A549 treated with CpdA at 1 μM for 4 hours (cell line): Measurements from ENCODE around the gene ATP5F1D. TPM values are rescaled to one million over a fixed set of nuclear protein-coding genes. Genes with fewer than 3 reads are reported as not detected.

ENCODE experiments used
- total RNA-seq: library from RNA; stranded (reverse); fragments of 200-300 nt; extraction: Qiagen RNA extraction; gene quantifications from 5 replicates; pipeline ENCODE4 v1.2.3, GENCODE V29; 2022; ENCODE audit warnings: low read depth

The ATP5F1D gene
- 82.0 to 171 TPM (median 161 TPM) in 5 replicates for total RNA-seq

DNA sequence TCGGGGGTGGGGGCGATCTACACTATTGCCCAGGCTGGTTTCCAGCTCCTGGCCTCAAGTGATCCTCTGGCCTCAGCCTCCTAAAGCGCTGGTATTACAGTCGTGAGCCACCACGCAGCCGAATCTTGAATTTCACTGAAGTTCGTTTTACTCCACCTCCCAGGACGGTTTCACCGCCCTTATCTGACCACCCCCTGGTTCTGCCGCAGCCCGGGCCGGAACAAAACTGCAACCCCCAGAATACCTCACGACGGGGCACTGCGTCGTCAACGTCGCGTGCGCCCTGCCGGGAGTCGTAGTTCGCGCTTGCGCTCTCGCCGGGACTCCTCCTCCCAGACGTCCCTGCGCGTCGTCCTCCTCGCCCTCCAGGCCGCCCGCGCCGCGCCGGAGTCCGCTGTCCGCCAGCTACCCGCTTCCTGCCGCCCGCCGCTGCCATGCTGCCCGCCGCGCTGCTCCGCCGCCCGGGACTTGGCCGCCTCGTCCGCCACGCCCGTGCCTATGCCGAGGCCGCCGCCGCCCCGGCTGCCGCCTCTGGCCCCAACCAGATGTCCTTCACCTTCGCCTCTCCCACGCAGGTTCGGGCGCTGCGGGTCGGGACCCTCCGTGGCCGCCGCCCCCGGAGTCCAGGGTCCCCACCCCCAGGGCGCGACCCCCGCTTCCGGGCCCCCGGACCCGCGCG lies at the start of gene ATP5F1D:
Gene ATP5F1D (plus strand): TSS at position 335 of the 679 bp plus-strand sequence. CDS start 100 bp downstream, at position 435.

DNA sequence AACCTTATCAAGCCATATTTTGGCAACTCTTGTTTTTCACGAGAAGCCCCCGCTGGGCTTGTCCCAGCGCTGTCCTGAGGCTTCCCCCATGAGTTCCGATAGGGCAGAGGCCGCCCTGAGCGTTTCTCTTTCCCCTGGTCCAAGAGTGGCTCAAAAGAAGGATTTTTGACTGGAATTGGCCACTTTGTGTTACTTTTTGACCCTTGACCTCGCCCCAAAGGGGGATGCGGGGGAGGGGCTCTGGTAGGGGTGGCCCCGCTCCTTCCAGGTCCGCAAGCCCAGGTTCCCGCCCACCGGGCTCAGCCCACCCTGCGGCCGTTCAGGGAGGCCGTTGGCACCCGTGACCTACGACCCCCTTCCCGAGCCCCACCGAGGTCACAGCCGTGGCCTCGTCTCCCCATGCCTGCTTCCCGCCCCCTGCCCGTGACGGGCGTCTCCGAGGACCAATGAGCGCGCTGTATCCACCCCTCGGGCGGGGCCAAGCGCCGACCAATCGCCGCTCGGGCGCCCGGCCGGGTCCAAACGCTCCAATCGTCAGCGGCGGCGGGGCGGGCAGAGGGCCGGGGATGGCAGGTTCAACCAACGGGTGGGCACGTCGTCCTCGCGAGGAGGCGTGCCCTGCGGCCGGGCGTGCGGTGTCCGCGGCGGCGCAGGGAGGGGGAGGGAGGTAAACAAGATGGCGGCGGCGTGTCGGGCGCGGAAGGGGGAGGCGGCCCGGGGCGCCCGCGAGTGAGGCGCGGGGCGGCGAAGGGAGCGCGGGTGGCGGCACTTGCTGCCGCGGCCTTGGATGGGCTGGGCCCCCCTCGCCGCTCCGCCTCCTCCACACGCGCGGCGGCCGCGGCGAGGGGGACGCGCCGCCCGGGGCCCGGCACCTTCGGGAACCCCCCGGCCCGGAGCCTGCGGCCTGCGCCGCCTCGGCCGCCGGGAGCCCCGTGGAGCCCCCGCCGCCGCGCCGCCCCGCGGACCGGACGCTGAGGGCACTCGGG lies 36.1 kb upstream of the ATP5F1D start, which contains the start of gene STK11:
Gene STK11 (plus strand): TSS at position 665 of the 986 bp plus-strand sequence. CDS start 1,136 bp downstream, outside the sequence.

DNA sequence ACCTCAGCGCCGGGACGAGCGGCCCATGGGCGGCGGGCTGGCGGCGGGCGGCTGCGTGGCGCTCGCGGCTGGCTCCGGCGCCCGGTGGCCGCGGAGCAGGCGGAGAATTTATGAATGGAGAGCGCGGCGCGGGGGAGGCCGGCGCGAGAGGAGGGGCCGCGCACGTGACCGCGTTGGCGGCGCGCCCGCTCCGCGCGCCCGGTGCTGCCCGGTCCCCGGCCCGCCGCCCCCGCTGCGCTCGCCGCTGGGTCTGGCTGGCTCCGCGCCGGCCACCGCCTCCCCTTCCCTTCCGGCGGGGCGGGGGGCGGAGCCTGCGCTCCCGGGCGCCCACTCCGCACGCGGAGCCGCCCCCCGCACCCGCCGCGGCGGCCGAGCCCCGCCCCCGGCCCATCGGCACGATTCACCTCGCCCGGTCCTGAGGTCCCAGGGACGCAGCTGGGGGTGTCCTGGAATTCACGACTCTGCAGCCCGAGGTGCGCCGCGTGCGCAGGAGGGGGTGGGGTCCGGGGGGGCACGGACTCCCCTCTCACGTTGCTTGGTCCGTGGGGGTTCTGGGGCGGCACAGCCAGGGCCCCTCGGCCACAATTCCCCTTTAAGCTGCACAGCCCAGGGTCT lies 3.7 kb upstream of the ATP5F1D start, which contains the start of gene CBARP:
Gene CBARP (minus strand): TSS at position 252 of the 615 bp plus-strand sequence. CDS start 1,905 bp downstream, outside the sequence.

DNA sequence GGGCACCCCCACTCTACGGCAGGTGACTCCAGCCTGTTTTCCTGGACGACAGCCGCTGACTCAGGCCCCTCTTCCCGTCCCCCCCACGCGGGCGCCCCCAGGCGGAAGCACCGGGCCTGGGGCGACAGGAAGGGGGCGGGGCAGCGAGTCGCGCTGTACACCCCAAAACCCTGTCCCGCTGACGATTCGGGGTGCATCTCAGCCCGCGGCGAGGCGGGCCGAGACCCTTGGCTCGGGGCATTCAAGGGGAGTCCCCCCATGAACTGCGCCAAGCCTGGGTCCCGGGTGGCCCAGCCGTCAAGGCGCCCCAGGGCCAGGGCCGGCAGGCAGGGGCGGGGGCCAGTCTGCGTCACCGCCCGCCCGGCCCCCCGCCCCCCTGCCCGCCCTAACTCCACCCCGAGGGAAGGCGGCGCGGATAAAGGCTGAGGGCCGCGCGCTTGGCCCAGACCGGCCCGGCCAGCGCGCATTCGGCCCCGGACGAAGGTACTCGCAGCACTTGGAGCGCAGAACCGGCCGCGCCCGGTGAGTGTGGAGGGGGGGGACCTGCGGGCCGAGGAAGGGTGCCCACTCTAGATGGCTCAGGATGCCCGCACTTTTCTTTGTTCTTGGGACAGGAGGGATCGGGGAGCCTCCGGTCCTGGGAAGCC lies 6.7 kb downstream of the ATP5F1D start, which contains the start of gene MIDN:
Gene MIDN (plus strand): TSS at position 445 of the 647 bp plus-strand sequence. CDS start 1,714 bp downstream, outside the sequence.

GRCh38 chr19:1269065-1269477 lies 27.5 kb downstream of the ATP5F1D start, which contains the start of gene CIRBP:
Gene CIRBP (plus strand): TSS chr19:1269332. CDS start chr19:1270934, 1,602 bp downstream.

GRCh38 chr19:1275260-1275975 lies 33.9 kb downstream of the ATP5F1D start, which contains the start of gene FAM174C:
Gene FAM174C (plus strand): TSS chr19:1275530. CDS start chr19:1275550, 20 bp downstream.

GRCh38 chr19:1285737-1286360 lies 44.3 kb downstream of the ATP5F1D start, which contains the start of gene EFNA2:
Gene EFNA2 (plus strand): TSS chr19:1285873. CDS start chr19:1286169, 296 bp downstream.

Other genes starting within 250 kb of the ATP5F1D start
- gene GRIN3B, start 241.3 kb upstream of the ATP5F1D start, total RNA-seq = 1.3 to 3.1 TPM (median 2.6 TPM) in 5 replicates
- gene TMEM259, start 220.6 kb upstream of the ATP5F1D start, total RNA-seq = 72.1 to 118 TPM (median 104 TPM) in 5 replicates
- gene RNU6-2, start 220.2 kb upstream of the ATP5F1D start, total RNA-seq = not detected in 5 replicates
- gene CNN2, start 215.1 kb upstream of the ATP5F1D start, total RNA-seq = 48.1 to 59.4 TPM (median 53.7 TPM) in 5 replicates
- gene ABCA7, start 201.6 kb upstream of the ATP5F1D start, total RNA-seq = 5.8 to 11.0 TPM (median 7.6 TPM) in 5 replicates
- 1.8 to 2.2 TPM (median 2.0 TPM) in 5 replicates for gene ARHGAP45, start 174.6 kb upstream of the ATP5F1D start, total RNA-seq
- 175 to 251 TPM (median 234 TPM) in 5 replicates for gene POLR2E, start 146.4 kb upstream of the ATP5F1D start, total RNA-seq
- gene GPX4, start 137.8 kb upstream of the ATP5F1D start, total RNA-seq = 387 to 508 TPM (median 482 TPM) in 5 replicates
- gene SBNO2, start 67.5 kb upstream of the ATP5F1D start, total RNA-seq = 31.9 to 52.8 TPM (median 46.5 TPM) in 5 replicates
- gene STK11, start 36.0 kb upstream of the ATP5F1D start, total RNA-seq = 38.1 to 41.5 TPM (median 39.5 TPM) in 5 replicates
- 2.7 to 4.6 TPM (median 4.4 TPM) in 5 replicates for gene CBARP, start 3.7 kb upstream of the ATP5F1D start, total RNA-seq
- gene MIDN, start 6.8 kb downstream of the ATP5F1D start, total RNA-seq = 40.2 to 50.8 TPM (median 42.4 TPM) in 5 replicates
- 84.4 to 193 TPM (median 96.4 TPM) in 5 replicates for gene CIRBP, start 27.6 kb downstream of the ATP5F1D start, total RNA-seq
- 46.2 to 97.9 TPM (median 81.9 TPM) in 5 replicates for gene FAM174C, start 33.8 kb downstream of the ATP5F1D start, total RNA-seq
- gene EFNA2, start 44.1 kb downstream of the ATP5F1D start, total RNA-seq = 0.98 to 2.3 TPM (median 1.7 TPM) in 5 replicates
- gene NDUFS7, start 142.2 kb downstream of the ATP5F1D start, total RNA-seq = 69.3 to 82.1 TPM (median 71.5 TPM) in 5 replicates
- 22.6 to 42.2 TPM (median 39.2 TPM) in 5 replicates for gene GAMT, start 159.8 kb downstream of the ATP5F1D start, total RNA-seq
- gene DAZAP1, start 165.8 kb downstream of the ATP5F1D start, total RNA-seq = 80.7 to 112 TPM (median 102 TPM) in 5 replicates
- 1,399 to 2,023 TPM (median 1,902 TPM) in 5 replicates for gene RPS15, start 196.6 kb downstream of the ATP5F1D start, total RNA-seq
- 1.3 to 2.0 TPM (median 1.7 TPM) in 5 replicates for gene APC2, start 208.4 kb downstream of the ATP5F1D start, total RNA-seq
- 9.6 to 21.2 TPM (median 17.2 TPM) in 5 replicates for gene C19orf25, start 237.5 kb downstream of the ATP5F1D start, total RNA-seq
- 0.62 to 1.0 TPM (median 0.86 TPM) in 5 replicates for gene PCSK4, start 248.6 kb downstream of the ATP5F1D start, total RNA-seq
- gene REEP6, start 249.4 kb downstream of the ATP5F1D start, total RNA-seq = 3.0 to 5.5 TPM (median 5.3 TPM) in 5 replicates